ENCODE results near the gene PDYN.

PDYN gene

DNA sequence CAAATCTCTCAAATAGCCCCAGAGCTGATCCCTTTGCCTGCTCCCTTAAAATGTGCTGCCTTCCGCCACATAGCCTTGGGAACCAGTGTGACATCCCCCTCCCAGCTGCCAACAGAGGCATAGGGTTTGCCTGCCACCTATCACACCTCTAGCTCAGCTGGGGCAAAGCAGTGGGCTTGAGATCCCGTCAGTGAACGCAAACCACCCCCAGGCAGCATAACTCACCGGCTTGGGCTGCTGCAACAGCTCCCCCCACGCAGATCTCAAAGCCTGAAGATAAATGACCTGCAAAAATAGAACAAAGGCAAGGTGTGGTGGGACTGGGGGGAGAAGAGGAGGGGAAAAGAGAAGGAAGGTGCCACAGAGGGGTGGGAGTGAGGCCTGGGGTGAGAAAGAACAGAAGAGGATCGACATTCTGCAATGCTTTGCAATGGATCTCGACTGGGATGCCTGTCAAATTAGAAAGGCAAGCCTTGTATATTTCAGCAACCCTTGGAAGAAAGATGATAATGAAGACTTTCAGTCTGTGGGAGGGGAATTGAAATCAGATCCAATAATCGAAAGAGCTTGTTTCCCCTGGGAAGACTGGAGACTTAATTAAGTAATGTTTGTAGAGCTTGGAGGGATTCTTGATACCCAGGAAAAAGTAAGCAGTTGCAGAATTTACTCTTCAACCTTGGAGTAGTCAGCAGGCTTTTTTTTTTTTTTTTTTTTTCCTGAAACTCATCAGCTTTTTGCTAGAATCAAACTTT is 1.3 kb downstream of the PDYN start:
- no peak for DNase-seq

DNA sequence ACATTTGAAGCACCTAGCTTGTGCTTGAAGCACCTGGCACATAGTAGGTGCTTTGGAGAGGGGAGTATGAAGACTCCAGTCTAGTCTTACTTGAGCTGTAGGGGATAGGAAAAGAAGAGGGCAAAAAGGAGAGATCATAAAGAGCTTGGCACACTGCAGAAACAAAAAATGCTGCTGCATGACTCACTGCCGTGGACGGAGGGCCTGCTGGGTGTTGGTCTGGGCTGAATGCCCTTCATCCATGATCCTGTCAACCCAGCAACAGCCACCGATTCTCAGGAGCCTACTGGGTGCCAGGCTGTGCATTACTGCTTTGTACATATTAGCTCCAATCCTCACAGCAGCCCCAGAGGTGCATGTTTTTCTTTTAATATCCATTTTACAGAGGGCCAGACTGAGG is 6.0 kb downstream of the PDYN start:
- no peak for DNase-seq

DNA sequence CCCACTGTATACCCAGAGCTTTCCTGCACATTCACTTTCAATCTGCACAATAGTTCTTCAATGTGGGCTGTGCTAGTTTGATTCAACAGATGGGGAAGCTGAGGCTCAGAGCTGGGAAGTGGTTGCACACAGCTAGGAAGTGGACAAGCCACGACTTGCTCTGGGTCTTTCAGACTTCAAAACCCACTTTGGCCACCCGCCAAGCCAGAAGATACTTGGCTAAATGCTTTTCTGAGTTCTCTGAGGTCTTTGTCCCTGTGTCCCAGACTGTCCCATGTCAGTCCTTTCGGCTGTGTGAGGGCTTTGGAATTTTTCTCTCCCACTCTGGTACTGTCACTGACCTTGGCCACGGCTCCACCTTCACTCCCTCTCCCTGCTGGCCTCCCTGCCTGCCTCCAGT is 10.6 kb downstream of the PDYN start:
- DNase-seq: no peak

DNA sequence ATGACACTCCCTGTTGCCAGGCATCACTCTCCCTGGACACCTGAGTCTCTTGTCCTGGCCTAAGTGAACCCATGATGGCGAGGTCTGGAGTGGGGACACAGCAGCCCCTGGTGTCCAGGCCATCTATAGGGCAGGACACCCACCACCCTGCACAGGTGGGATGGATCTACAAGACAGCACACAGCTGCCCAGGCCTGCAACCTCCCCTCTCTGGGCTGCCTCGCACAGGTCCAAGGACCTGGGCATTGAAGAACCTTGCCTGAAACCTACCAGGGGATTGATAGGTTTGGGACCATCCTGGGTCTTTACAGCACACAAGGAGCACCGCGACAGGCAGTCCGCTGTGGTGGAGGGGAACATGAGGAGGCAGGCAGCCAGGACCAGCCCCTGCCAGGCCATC is 11.2 kb downstream of the PDYN start:
- no peak for DNase-seq

DNA sequence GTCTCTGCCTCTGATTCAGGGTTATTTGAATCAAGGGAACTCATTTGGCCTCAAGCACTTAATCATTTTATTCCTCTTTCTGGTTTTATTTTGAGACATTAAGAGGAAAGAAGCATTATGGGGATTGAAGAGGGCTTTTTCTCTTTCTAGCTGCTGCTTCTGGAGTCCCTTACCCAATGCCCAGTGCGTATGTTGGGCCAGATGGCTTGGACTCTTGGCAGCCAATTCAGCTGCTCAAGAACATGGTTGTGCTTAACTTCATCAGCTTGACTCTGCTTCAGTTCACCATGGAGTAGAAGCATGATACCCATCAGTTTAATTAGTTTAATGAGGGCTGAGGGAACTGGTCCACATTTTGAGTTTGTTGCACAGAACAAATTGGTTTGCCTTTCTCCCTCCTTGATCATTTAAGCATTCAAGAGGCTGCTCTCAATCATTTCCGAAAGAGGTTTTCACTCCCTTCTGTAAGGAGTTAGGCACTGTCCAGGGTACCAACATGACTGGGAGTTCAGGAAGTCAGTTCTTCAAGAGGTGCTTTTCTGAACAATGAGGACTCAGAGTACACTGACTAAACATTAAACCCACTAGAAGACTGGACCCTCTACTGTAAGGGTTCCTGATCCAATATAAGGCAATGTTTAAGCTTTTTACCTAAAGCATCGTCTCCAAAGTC is 14.6 kb downstream of the PDYN start:
- no peak for DNase-seq

DNA sequence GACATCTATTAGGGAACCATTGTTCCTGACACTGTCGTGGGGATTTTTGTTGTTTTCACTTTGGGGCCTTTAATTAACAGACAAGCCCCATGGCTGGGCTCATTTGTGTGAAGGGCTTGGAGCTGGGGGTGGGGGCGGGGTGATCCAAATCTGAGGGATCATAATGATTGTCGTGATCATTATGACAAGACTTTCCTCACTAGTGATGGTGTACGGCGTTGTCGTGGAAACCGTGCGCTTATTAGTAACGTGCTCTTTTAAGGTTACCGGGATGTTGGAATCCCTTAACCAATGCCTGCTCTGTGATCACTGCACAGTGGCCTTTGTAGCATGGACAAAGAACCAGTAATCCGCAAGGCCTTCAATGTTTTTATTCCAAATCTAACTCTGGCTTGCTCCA is 18.6 kb downstream of the PDYN start:
- DNase-seq: no peak

DNA sequence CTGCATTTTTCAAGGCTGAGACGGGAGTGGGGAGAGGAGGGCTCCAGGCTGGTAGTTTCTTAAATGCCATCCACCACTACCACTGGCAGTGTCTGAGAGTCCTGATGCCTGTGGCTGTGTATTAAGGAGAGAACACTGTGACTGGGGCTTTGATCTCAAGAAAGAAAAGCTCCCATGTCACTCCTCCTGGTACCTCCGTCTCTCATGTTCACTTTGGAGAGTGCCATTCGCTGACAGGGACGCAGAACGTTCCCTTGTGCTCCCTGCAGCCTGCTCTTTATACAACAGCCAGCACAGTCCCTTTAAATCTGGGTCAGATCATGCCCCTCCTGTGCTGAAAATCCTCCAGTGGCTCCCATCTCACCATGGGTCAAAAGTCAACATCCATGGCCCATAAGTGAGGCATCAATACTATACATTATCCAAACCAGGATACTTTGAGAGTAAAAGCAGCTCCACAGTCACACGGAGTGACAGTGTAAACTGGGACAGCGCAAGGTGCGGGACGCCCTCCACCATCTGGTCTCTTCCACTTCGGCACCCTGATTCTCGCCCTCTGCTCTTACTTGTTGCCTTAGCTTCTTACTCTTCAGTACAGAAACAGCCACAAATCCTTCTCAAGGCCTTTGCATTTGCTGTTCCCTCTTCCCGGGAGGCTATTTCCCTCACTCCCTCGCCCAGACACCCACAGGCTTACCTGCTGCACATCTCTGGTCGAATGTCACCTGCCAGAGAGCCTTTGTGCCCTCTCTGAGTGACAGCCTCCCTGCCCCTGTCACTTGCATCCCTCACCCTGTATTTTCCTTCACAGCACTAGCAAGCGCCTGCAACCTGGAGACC is 20.0 kb downstream of the PDYN start:
- no peak for DNase-seq

DNA sequence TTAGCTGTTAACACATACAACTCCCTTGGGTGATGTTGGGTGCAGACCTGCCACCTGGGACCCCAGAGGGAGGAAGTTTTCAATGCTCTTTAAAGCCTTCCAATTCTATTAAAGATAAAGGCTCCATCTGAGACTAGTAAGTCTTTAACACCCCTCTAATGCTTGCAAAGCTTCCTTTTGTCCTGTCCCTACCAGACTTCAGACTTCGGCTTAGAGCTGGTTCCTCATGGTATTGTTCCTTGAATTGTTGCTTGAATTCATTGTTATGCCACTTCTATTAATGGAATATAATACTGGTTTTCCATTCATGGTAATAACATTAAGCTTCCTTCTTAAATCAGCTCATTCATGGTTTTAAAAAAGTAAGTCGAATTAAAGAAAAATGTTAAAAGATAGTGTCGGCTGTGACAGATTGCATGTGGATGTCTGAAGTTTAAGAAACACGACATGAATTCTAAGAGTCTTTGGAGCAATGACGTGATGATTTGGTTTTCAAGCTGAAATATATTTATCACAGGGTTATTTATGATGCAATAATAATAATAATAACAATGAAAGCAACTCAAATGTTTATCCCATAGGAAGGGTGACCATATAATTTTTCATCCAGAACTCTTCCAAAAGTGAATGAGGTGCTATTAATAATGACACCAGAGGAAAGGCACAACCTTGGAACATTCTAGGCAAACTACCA is 21.8 kb downstream of the PDYN start:
- no peak for DNase-seq

DNA sequence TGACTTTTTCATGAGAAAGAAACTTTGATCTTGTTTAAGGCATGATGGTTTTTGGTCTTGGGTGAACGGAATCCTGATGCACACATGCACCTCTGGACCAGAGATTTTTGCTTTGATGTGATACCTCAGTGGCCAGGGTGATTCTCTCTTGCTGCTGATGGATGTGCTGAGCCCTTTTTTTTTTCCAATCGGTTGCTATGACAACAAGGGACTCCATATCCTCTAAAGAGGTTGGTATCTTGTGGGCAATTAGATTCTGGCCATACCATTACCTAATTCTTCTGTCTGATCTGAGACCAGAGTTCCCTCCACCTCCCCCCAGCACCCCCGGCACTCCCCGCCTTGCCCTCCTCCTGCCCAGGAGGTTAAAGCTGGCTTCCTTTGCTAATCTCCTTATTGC is 24.9 kb downstream of the PDYN start:
- no peak for DNase-seq

DNA sequence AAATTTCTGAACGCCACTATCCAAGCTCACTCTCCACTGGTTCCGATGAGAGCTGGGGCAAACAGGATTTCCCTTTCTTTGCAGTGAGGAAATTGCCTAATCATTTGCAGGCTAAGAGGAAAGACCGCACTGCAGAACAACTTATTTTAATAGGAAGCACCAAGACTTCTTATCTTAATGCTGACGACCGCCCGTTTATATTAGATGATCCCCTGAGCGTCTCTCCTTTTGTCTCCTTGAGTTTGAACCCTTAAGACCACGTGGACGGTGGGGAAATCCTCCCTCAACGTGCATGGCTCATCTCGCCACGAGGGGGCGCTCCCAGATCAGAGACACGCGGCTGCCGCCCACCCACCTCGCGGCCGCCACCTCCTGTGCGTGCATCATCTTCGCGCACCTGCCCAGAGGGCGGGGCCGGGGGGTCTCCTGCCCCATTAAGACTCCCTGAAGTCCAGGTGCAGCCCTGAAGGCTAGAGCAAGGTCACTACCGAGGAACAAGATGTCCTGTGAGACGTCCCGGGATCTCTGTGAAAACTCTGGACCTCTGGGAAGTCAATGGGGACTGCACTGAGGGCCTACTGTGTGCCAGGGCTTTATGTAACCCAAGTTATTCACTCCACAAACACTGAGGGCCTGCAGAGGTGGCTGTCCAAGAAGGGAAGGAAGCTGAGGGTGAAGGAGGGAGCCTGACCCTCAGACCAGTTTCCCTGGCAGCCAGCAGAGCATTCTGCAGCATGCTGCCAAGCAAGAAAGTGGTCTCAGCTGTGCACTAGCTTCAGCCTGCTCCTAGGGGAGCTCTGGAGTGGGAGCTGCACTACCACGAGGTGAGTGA is 28.1 kb downstream of the PDYN start:
- DNase-seq: peak; percentile 95

DNA sequence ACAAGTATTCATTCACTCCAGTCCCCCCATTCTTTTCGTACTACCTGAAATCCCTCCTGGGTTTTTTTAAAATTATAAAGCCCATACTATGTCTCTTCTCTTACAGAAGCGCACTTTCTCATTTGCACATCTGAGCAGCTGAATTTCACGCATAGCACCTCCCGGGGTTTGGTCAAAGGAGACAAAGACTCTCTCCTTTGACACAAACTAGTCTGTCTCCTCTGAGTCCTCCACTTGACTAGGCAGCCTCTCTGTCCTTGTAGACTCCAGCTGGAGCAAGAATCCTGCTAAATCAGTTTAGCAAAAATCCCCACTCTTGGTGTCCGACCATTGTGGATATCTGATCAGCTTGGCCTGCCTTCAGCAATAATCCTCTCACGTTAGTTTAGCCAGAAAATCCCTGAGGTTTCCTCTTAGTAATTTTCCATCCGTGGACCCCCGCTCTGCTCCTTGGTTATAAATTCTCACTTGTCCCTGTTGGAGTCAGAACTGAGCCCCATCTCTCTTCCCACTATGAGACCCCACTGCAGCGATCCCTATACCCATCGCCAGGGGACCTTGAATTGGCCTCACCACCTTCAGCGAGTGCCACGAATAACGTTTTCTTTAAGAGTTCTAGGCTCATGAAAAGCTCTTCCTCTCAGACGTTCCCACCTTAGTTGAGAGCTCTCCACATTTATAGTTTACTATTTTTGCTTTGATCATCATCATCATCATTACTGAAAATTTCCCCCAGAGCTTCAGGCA is 29.0 kb downstream of the PDYN start:
- no peak for DNase-seq

DNA sequence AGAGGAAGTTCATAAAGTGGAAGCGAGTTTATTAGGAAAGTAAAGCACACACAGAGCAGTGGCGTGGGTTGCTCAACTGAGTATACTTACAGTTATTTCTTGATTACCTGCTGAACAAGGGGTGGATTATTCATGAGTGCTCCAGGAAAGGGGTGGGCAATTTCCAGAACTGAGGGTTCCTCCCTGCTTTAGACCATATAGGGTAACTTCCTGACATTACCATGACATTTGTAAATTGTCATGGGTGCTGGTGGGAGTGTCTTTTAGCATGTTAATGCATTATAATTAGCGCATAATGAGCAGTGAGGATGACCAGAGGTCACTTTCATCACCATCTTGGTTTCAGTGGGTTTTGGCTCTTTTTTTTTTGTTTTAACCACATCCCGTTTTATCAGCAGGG is 29.8 kb downstream of the PDYN start:
- no peak for DNase-seq

DNA sequence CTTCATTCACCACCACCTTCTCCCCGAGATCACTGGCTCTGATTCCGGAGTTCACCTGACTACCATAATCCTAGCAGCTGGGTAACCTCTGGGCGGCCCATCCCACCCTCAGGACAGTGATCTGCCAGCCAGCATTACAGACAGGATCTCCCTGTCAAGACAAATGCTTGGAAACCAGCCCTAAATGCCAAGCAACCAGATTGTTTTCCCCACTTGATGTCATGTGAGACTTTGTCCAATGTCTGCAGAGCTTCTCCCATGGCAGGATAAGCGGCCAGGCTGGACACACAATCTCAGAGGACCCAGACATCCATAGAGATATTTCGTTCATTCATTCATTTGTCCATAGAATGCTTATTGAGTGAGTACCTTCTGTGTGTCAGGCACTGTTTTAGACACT is 32.5 kb downstream of the PDYN start:
- no peak for DNase-seq

DNA sequence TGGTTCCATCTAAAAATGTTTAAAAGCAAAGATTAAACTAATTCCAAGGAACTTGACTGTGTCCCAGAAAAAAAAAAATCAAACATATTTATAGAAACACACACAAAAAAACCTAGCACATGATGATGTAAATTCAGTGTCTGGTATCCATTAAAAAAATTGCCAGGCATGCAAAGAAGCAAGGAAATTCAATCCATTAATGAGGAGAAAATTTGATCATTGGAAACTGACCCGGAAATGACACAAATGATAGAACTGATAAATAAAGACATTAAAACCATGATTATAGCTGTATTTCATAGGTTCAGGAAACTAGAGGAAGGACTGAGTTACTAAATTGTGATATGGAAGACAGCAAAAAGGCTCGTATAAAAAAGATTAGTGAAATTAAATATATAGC is 34.7 kb downstream of the PDYN start:
- no peak for DNase-seq

DNA sequence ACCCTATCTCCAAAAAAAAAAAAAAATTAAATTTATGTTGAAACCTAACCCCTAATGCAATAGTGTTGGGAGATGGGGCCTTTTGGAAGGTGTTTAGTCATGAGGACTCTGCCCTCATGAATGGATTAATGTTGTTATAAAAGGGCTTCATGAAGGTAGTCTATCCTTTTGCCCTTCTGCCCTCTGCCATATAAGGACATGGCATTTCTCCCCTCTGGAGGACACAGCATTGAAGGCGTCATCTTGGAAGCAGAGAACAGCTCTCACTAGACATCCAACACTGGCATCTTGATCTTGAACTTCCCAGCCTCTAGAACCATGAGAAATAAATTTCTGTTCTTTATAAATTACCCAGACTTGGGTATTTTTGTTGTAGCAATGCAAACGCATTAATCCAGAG is 35.4 kb downstream of the PDYN start:
- DNase-seq: no peak

DNA sequence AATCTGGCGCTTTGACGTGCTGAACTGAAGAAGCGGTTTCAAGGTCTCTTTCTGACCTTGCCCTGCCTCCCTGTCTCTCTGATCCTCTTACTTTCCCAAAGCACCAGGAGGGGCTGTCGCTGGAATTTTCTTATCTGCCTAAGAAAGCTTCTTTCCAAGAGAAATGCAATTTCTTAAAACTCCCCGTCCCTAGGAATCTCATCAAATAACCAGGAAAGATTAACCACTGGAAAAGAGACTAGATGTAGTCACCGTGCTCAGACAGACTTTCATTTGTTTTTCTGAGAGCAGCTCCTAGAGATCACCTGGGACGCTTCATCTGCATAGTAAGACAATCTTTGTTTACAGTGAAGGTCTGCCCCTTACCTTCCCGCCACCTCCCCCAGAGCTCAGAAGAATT is 38.6 kb downstream of the PDYN start:
- no peak for DNase-seq

DNA sequence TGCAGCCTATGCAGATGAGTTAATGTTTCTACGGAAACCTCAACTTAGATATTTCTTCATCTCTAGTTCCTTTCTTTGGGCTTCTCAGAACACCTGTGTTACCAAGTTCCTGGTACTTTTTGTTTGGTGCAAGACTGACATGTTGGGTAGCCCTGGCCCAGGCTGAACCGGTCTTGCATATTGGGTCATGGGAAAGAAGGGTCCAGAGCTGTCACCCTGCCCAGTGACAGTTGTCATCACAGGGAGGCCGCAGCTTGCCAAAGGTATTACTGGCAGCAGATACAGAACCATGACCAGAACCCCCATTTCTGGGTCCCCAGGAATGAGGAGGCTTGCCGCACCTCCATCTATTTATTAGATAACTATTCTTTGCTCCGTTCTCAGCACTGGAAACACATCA is 40.2 kb downstream of the PDYN start:
- no peak for DNase-seq

DNA sequence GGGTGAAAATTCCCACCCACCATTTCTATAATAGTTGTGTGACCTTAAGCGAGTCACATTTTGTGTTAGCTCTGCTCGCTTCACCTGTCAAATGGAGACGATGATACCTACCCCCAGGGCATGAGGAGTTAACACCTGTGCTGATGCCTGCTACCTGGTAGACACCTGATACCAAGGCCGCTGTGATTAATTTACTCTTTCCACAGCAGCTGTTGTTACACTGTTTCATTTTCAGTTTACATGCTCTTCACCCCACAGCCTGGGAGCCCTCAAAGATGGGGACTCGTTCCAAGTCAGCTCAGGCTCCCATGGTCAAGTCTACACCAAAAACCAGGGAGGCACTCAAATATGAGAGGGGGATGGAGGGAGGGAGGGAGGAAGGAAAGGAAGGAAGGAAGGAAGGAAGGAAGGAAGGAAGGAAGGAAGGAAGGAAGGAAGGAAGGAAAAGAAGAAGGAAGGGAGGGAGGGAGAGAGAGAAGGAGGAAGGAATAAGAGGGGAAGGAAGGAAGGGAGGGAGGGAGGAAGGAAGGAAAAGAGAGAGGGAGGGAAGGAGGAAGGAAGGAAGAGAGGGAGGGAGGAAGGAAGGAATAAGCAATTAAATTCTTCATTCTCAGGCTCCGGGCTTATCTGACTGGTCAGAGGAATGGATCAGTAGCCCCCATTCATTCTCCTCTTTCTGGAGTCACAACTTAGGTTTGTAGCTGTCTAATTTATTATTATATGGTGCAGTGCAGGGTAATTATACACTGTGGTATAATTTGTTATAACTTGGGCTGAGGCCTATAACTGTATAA is 40.9 kb downstream of the PDYN start:
- DNase-seq: no peak

DNA sequence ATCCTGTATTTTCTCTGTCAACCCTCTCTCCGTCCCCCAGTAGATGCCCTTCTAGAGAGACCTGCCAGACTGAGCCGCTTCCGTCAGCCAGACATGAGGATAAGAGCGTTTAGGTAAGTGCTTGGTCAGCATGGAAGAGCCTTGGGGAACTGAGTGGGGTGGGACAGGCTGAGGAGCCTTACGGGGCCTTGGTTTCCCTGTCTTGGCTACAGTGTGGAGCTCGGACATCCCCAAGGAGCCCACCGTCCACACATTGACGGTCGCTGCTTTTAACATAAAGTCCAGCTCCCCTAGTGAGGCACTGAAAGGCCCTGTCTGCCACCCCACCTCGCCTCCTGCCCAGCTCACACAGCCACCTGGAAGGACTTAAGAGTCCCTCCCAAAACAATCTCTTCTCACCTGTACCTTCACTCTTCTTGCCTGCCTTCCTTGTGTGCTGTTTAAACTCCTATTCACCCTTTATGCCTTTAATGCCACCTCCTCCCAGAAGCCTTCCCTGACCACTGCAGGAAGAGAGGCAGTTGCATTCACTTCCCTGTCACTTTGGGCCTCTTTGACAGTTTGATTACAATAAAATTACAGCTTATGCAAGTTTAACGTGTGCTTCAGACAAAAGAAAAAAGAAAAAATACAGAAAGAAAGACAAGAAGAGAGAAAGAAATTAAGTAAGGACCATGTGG is 42.3 kb downstream of the PDYN start:
- no peak for DNase-seq

DNA sequence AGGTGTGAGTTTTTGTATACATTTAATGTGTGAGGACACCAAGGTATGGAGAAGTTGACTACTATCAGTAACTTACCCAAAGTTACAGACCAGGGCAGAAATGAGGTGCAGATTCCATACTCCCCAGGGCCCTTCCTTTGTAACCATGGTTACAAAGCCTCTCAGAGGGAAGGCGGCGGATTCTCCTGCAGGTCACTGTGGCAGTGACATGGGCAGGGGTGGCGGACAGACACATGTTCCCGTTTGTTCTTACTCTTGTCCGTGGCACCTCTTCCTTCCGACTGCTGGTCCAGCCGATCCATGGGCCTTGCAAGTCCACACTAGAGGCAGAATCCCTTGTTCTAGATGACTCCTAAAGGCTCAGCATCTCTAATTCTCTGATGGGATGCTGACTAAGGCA is 43.0 kb downstream of the PDYN start:
- DNase-seq: no peak

Measured in activated CD8-positive, alpha-beta memory T cell treated with anti-CD3 and anti-CD28 coated beads for 24 hours (primary cell).